GM18867 (cell line): Measurements from ENCODE around the gene PRR16.
A peak's percentile ranks its signal among the peaks of the same experiment; 100 is the strongest.
"Not testable (repeated sequence)": the region's sequence is repeated elsewhere in the genome, so short reads cannot be mapped to it uniquely, and the experiment has no call there.

Experiments
- ATAC-seq: cut with Tn5 transposase; IDR thresholded peaks from one replicate; pipeline ENCODE4 v1.9.1; 2021; ENCODE audit warnings: mild to moderate bottlenecking, moderate library complexity; ENCODE audit not compliant: unreplicated experiment

Gene PRR16

DNA sequence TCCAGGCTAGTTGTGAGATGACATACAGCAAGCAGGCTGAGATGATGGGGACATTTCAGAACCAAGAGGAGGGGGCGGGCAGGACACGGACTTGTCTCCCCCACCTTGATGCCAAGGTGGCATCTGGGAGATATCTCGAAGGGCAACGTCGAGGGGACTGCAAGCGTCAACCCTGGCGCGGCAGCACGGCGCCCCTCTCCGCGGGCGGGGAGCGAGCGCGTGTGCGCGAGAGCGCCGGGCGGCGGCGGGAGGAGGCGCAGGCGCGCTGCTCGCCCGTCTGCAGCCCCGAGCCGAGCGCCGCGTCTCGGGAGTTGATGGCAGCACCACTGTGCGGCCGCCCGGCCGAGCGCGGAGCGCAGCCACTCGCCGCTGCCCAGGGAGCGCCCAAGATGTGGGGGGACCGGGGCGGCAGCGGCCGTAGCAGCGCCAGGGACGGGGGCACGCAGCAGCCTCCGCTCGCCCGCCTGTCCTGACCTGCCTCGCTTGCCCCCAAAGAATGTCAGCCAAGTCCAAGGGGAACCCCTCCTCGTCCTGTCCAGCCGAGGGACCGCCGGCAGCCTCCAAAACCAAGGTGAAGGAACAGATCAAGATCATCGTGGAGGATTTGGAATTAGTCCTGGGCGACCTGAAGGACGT, at the start of gene PRR16:
PRR16 (plus strand) TSS at position 310 of the 636 bp plus-strand sequence.
- ATAC-seq: peak; percentile 90

DNA sequence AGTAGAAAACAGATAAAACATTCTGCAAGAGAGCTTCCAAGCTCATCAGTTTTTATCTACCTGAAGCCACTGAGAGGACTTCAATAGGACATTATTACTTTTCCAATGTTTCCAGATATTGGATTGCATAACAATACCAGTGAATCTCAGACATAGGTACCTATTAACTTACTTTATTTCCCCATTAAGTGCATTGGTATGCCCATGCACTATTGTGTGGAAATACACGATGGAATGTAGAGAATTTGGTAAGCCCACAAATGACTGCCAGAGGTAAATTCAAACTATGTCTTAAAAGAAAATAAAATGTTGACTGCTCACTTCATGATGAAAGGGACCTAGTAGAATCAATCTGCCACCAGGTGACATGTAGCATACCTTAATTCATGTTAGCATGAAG, 48.1 kb upstream of the PRR16 start:
- no peak for ATAC-seq

DNA sequence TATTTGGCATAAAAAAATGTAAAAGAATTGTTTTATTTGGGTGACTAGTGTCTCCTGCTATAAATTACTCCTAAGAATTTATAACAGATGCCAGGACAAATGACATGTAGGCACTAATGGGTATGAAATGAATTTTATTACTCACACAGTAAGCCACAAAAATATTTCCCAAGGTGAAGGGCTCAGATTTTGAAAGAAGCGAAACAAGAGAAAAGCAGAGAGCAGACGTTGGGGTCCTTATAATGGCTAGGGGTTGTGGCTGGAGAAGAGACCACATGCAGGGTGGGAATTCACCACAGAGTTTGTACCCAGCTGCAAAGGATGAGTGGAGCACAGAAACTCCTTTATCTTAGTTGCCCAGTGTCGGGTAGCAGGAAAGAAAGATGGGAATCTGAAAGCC, 45.0 kb upstream of the PRR16 start:
- ATAC-seq: no peak

DNA sequence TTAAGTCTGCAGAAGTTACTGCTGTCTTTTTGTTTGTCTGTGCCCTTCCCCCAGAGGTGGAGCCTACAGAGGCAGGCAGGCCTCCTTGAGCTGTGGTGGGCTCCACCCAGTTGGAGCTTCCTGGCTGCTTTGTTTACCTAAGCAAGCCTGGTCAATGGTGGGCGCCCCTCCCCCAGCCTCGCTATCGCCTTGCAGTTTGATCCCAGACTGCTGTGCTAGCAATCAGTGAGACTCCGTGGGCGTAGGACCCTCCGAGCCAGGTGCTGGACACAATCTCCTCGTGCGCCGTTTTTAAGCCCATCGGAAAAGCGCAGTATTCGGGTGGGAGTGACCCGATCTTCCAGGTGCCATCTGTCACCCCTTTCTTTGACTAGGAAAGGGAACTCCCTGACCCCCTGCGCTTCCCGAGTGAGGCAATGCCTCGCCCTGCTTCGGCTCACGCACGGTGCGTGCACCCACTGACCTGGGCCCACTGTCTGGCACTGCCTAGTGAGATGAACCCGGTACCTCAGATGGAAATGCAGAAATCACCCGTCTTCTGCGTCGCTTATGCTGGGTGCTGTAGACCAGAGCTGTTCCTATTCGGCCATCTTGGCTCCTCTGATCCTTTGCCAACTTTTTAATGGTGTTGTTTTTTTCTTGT, 37.3 kb upstream of the PRR16 start:
- ATAC-seq: not testable (repeated sequence)

DNA sequence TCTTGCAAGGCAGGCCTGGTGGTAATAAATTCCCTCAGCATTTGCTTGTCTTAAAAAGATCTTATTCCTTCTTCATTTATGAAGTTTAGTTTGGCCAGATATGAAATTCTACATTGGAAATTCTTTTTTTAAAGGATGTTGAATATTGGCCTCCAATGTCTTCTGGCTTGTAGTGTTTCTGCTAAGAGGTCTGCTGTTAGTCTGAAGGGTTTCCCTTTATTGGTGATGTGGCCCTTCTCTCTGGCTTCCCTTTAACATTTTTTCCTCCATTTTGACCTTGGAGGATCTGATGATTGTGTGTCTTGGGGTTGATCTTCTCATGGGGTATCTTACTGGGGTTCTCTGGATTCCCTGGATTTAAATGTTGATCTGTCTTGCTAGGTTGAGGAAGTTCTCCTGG, 33.5 kb upstream of the PRR16 start:
- ATAC-seq: no peak

DNA sequence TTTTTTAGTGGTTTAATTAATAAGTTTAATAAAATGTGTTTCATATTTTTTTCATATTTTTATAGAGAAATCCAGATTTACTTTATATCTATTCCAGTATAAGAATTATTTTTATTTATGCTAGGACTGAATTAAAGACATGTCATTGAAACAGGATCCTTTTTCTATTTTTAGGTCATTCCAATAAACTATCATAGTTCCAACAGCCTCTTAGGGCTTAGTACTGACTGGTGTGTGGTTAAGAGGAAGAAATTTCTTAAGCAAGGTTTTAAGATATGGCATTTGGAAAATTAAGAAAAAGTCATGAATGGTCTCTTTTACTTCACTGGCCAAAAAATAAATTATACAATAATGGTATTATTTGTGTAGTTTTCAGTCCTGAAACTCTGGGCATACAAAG, 31.2 kb upstream of the PRR16 start:
- no peak for ATAC-seq

DNA sequence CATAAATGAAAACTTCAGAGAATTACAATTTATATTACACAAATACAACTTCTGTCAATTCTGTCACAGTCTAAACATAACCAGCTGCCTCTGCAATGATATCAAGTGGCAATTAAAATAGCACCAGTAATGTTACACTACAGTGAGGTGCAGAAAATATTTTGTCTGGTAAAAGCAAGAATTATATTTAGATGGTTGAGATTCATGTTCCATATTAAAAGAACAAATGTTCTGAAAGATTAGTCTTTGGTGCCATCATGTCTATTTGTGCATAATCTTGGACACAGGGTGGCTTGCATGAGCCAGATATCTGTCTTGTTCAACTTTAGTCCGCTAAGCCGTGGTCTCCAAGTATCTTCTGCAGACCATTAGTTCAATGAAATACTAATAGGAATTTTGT, 29.0 kb upstream of the PRR16 start:
- ATAC-seq: no peak

DNA sequence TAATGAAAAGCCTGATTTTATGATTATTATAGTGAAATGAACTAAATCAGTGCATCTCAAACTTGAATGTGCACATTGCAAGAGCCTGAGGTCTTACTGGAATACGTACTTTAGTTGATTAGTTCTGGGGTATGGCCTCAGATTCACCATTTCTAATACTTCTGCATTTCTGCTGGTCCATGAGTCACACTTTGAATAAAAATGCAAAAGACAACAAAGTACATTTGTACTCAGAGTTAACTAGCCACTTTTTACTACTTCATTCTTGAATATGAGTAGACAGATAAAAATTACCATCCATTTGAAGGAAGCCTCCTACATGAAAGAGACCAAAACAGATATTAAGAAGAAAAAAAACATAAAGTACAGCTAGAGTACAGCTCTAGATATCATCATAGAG, 27.1 kb upstream of the PRR16 start:
- ATAC-seq: no peak

DNA sequence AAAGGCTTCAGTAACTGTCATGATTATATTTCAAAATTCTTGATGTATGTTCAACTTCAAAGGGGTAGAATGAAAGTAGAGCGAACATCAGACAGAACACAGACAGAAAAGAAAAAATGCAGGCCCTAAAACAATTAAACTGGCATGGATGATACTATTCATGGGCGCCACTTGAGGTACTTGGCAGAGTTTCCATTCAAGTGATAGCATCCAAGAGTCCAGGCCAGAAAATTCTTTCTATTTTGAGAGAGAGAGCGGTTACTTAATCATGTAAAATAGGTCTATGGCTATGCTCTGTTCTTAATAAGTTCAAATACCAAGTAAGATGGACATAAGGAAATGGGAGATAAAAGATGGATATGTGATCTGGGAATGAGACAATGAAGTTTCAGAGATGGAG, 21.4 kb upstream of the PRR16 start:
- no peak for ATAC-seq

DNA sequence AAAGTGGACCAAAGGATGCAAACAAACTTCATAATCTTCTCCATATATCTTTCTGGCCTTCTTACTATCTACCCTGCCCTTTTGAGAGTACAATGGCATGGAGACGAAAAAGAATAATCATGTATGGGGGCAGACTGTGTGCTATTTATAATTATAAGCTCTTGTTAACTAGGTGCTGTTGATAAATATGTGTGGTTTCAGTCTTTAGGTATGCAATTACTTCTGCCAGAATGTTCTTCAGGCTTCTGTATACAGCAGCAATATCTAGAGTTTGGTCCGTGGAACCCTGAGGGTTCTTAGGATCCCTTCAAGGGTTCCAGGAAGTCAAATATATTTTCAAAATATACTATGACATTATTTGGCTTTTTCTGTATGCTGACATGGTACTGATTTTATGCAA, 20.5 kb upstream of the PRR16 start:
- ATAC-seq: no peak

DNA sequence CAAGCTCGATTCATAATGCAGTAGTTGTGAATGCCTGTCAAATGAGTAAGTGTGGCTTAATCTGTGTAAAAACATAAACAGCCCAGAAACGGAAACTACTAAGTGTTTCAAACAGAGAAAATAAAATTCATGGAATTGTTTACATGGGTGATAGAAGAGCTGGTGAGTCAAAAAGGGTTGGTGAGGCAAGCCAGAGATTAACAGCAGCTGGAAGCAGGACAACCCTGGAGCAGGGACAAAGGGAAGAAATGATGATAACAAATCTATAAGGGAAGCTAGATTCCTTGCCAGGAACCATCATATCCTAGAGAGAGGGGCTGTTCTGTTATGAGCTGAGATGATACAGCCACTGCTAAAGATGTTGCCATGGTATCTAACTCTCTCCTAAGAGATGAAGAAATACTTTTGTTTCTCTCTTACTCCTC, 18.0 kb upstream of the PRR16 start:
- ATAC-seq: no peak

DNA sequence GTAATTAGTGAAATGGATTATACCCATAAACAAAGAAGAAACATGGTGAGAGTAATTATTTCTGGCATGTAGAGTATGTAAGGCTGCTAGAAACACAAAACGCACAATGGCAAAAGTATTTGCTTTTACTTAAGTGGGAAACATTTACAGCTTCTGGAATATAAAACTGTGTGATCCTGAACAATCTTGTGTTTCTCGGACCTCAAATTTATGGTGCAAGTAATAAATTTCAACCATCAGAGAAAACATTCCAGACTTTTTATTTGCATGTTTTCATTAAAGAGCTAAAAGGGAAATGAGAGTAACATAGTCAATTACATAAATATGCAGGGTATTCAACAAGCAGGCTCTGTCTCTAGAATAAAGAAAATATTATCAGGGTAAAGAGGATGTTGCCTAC, 17.2 kb upstream of the PRR16 start:
- ATAC-seq: no peak

DNA sequence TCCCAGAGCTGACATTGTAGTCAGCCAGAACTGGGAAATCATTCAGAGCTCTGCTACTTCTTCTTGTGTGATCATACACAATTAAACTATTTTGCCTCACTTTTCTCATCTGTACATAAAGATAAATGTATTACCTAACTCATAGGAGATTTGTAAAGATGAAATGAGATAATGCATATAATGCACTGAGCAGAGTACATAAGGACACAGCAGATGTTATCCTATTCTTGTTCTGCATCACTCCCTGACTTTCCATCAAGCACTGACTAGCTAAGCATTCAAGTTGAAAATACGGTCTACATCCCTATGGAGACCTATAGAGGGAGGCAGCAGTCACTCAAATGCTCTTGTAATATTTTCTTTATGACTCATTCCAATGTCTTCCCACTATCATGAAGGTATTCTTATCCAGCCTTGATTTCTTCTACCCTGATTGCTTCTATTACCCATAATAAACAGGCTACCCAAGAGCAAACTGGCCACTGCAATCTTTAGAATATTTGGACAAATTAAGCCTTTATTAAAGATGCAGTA, 16.3 kb upstream of the PRR16 start:
- ATAC-seq: no peak

DNA sequence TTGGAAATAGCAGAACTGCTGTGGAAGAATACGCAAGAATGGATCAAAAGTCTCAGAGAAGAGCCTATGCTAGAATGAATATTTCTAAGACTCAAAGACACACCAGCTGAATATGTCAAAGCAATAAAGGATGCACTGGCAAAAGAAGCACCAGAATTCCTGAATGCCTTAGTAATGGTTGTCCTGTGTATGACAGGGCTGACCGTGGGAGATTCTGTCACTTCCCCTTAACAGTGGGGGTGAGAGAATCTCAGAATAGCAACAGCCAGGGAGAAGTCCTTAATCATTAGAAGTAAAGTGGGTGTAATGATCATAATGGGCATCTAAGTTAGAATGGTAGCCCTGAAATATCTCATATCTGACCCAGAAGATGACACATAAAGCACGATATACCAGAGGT, 14.6 kb upstream of the PRR16 start:
- no peak for ATAC-seq

DNA sequence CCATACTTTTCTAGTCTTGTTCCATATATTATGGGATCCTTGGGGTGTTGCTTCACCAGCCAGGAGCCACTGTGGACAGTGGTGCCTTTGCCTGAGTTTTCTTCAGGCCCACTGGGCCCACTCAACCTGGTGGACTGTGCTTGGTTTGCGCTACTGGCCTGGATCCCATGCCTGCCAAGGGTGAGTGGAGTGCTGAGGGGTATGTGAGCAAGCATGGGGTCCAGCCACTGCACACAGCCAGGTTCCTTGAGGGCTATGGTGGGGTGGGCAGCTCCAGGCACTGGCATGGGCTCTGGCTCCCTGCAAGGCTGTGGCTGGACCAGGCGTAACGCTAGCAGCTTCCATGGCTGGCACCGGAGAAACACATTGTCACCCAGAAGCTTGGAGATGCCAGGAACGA, 13.2 kb upstream of the PRR16 start:
- no peak for ATAC-seq

DNA sequence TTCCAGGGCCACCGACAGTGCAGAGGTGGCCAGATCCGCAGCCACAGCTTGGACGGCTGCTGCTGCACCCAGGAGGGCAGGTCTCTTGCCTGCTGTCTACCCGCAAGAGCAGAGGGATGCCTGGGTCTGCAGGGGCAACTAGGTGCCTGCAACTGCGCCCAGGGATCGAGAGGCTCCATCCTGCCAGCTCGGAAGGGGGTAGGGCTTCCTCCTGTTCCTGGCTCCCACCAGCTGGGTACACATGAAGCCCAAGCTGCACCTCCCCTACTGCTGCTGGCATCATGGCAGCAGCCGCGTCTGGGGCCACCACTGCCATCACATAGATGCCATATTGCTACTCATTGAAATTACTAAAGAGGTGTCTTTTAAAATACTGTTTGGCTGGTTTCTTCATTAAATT, 12.7 kb upstream of the PRR16 start:
- ATAC-seq: no peak

DNA sequence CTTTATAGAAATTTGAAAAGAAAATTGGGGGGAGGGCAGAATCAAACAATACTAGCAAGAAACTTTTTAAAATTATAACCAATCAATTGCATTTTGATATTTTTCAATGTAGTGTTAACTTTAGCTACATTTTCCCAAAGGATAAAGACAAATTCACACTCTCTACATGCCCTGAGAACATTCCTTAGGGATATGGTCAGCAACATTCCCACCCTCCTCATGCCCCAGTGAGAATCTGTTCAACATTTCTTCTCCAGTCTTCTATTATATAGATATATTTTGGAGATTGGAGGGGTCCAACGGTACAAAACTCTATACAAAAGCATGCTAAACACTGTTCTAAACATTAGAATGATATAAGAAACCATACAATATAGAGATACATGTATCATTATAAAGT, 11.6 kb upstream of the PRR16 start:
- ATAC-seq: no peak

DNA sequence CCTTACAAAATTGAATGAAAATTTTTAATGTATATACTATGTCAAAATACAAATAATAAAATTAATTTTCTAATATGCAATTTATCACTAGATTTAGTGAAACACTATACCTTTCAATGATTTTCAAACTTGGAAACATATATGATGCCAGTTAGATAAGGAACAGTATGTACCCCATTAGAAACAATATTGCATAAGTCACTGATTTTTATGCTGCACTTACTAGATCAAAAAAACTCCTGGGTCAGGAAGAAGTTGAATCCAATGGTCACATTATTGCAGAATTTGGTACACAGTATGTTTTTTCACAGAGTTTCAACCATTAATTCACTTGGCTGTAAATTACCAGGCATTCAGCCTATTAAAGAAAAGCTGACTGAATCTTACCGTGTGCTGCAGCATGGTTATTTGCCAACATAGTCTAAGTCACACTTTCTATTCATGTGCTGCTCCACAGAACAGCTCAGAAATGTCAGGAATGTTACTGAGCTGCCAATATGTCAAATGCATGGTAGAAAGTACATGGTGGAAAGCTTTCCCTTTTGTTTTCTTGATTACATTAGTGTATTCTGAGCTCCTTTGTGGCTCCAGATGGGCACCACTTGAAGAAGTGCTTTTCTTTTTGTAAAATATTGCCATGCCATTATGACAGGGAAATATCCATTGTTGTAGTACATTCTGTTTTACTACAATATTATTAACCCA, 9.9 kb upstream of the PRR16 start:
- no peak for ATAC-seq

DNA sequence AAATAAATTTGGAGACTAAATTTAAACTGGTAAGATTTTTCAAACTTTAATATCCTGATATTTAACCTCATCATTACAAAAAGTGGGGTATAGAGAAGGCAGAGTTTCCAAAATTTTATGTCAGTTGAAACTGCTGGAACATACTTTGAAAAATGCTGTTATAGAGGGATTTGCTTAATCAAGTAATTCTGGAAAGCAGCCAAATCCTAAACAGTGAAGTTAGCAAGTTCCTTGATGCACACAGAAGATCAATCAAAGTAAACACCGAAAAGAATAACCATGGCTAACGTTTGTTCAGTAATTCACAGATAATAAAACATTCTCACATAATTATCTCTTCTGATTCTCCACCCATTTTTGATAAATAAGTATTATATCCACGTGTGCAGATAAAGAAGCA, 8.1 kb upstream of the PRR16 start:
- no peak for ATAC-seq

DNA sequence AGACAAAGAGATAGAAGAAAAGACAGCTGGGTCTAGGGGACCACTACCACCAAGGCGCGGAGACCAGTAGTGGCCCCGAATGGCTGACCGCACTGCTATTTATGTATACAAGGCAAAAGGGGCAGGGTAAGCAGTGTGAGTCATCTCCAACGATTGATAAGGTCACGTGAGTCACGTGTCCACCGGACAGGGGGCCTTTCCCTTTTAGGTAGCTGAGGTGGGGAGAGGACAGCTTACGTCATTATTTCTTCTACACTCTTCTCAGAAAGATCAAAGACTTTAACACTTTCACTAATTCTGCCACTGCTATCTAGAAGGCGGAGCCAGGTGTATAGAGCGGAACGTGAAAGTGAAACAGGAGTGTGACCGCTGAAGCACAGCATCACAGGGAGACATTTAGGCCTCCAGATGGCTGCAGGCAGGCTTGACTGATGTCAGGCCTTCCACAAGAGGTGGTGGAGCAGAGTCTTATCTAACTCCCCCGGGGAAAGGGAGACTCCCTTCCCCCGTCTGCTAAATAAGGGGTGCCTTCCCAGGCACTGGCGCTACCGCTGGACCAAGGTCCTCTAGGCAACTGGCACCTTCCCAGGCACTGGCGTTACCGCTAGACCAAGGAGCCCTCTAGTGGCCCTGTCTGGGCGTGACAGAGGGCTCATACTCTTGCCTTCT, 6.1 kb upstream of the PRR16 start:
- peak; percentile 88 for ATAC-seq

DNA sequence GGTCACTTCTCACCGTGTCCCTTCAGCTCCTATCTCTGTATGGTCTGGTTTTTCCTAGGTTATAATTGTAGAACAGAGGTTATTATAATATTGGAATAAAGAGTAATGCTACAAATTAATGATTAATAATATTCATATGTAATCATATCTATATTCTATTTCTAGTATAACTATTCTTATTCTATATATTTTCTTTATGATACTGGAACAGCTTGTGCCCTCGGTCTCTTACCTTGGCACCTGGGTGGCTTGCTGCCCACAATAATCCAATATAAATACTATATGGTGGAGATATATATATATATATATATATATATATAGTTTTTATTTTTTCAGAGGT, 5.6 kb upstream of the PRR16 start:
- not testable (repeated sequence) for ATAC-seq

DNA sequence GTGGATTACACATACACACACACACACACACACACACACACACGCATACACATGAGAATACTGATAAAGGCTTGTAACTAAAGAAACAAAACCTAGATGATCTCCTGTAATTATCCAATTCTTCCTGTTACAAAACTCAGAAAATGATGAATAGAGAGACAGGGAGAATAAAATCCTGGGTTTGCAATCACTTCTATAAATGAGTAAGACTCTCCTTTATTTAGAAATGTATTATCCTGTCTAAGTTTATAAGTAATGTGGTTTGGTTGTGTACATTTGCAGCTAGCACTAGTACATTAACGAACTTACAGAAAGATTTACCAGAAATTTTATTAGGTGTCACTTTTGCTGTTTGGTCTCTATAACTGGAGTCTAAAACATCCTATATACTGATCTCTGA, 2.8 kb upstream of the PRR16 start:
- no peak for ATAC-seq
